Ramos (cell line): ENCODE data around the gene NFASC.

ENCODE experiments used
- in situ Hi-C: fragments of 300-500 bp; cut with MboI; formaldehyde crosslinking; loops from one replicate; pipeline ENCODE4 v1.14.3; 2022; ENCODE audit warnings: low sequenced_read_pairs; ENCODE audit not compliant: unreplicated experiment

NFASC gene

DNA sequence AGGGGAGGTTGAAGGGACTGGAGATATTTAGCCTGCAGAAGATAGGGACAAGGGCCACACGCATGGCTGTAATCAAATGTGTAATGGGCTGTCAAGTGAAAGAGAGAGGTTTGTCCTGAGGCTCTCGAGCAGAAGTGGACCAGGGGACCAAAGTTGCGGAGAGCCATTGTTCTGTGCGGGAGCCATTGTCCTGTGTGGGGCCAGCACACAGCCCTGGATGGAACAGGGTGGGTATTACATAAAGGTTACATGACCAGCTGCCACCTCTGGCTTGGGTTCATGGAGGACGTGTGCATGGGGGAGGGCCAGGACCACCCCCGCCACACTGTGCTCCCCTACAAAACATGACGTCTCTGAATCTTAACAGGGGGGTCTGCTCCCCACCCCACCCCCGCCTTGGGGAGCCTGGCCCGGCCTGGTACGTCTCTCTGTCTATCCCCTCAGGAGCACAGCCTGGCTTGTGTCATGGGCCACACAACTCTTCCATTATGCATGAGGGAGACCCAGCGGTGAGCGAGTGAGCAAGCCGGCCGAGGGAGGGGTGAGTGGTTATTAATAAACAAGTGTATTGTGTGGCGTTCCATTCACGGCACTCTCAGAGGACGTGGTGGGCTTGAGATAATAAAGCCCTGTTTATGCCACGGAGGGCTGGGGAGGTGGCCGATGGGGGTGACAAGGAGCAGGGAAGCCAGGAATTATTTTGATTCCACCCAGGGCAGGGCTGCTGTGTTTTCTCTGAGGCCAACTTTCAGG is at the start of gene NFASC:
NFASC (plus strand) TSS at position 703 of the 753 bp plus-strand sequence. CDS start 73,454 bp downstream, outside the sequence.
- in situ Hi-C loops, result no loop called here

DNA sequence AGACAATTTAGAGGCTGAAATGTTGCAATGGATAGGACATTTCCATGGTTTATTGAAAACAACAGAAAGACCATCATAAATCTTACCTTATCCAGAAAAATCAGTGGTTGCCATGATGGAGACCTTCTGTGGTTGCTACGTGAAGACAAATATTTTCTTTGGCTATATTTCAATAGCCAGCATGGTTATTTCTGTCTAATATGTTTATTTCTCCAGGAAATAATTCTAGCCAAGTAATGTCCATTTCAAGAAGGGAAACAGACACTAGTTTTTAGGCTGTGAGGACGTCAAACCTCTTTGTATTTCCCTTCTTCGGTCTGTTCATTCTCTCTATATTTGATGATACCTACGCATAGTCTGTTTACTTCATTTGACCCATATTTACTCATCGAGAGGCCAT is 49.2 kb upstream of the NFASC start:
- in situ Hi-C loops, result no loop called here

DNA sequence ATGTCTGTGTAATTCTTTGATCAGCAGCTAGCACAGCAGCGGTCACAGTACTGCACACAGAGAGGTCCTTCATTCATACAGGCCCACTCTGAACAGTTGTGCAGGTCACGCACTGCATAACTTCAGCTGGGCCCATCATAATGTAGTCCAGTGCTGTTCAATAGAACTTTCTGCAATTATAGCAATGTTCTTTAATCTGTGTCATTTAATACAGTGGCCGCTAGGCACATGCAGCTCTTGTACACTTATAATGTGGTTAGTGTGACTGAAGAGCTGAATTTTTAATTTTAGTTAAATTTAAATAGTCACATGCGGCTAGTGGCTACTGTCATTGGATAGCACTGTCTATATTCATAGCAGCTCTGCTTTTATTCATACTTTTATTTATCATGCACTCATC is 48.7 kb upstream of the NFASC start:
- in situ Hi-C loops, result no loop called here

GRCh38 chr1:204826970-204827369 is 43.7 kb upstream of the NFASC start:
- in situ Hi-C loops, result no loop called here

DNA sequence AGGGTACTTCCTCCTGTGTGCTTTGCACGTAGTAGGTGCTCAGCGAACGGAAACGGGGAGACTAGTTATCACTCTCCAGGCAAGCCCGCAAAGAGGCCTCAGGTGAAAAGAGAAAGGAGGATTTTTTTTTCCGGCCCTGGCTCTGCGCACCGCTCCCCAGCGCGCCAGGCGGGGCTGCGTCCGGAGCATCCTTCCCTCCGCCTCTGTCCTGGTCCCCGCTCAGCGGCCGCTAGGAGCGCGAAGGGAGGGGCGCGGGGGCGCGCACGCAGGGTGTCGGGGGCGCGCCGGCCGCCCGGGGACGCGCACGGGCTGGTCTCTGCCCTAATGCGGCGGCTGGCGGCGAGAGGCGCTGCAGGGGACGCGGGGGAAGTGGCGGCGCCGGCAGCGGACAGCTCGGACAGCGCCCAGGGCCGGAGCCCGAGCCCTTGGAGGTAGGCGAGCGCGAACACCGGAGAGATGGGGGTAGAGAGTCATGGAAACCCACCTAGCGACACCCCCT is 42.3 kb upstream of the NFASC start:
- in situ Hi-C loops, result no loop called here

DNA sequence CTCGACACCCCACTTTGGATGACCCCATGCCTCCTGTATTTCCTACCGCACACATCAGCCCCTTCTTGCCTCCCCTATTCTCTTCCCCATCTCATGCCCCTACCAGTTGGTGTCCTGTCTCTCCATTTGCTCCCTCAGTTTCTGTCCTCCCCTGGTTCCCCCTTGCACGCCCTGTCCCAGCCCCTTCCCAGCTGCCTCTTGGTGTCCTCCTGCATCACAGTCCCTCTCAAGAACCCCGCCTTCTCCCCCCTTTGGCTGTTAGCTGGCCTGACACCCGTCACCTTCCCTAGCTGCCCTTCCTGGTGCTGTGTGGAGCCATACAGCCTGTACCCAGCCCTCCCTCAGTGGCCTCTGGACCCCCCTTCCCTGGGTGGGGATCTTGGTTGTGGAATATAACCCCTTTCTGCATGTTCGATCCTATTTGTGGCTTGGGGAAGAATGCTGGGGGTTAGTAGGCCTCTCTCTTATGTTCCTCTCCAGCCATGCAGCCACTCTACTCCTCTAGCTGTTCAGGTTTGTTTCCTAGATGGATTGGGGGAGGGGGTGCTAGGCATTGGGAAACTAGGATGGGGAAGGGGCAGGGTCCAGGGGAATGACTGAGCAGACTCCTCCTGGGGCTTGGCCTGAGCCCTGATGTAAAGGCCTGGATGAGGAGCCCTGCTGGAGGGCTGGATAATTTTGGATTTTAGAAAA is 41.4 kb upstream of the NFASC start:
- in situ Hi-C loops, result no loop called here

DNA sequence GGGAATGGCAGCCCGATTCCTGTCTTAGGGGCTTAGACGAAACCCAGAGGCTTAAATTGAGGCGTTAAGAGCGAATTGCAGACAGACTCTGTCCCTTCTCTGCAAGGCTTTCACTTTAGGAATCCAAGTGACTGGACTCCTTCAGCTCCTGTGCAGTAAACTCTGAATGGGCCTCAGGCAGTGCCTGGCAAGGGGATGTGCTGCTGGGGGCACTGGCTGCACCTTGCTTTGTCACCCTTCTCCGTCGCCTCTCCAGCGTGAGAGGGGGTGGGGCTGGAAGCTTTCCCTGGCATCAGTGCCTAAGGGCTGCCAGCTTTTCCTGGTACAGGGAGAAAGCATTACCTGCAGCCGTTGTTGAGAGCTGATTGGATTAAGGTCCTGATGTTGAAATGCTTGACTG is 39.9 kb upstream of the NFASC start:
- in situ Hi-C loops, result no loop called here

DNA sequence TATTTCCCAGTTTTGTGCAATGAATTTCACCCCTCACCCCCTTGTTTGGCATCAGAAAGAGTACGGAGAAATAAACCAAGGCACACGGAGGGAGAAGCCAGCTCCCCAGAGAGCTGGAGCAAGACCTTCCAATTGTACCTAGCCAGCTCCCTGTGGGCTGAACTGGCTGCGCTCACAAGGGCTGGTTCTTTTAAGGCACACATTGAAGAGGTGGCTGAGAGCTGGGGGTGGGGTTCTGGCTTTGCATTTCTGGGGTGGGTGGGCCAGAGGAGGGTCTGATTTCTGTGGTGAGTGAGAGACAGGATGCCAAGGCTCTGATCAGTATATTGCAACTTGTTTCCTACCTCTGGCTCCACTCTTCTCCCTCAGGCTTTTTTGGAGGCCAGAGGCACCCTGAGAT is 39.5 kb upstream of the NFASC start:
- in situ Hi-C loops, result no loop called here

DNA sequence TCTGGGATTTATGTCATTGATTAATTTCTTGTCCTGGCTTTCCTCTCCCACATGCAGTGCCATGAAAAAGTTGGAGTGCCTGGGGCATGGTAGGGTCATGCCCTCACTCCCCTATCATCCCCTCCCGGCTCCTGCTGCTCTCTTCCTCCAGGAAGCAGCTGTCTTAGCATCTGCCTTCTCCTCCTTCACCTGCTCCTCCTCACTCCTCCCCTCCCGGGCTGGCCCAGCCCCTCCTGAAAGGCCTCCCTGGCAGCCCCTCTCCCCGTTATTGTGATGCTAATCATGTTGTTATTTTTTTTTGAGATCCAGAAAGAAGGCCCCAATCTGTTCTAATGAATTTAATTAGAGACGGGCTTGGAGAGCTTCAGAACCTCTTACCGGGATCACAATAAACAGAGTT is 36.3 kb upstream of the NFASC start:
- in situ Hi-C loops, result no loop called here

DNA sequence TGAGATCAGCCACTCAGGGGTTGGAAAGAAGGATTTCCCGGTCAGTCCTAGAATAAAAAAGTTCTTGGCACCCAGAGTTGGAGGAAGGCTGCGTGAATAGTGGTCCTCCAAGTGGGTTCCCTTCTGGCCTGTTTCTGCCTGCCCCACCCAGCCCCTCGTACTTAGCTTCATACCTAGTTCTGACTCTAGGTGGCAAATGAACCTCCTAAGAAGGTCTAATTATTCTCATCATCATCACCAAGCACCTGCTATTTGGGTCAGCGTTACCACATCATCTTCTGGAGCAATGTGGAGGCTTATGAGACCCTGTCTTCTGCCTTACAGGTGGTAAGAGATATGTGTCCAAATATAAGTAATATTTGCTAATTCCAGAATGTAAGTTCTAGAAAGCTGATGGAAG is 35.9 kb upstream of the NFASC start:
- in situ Hi-C loops, result no loop called here

GRCh38 chr1:204835737-204836136 is 34.9 kb upstream of the NFASC start:
- in situ Hi-C loops, result no loop called here

- in situ Hi-C loops, result no loop called here
Observed at GRCh38 chr1:204836856-204837255, 33.8 kb upstream of the NFASC start.

GRCh38 chr1:204837440-204838084 is 33.1 kb upstream of the NFASC start:
- in situ Hi-C loops, result no loop called here

DNA sequence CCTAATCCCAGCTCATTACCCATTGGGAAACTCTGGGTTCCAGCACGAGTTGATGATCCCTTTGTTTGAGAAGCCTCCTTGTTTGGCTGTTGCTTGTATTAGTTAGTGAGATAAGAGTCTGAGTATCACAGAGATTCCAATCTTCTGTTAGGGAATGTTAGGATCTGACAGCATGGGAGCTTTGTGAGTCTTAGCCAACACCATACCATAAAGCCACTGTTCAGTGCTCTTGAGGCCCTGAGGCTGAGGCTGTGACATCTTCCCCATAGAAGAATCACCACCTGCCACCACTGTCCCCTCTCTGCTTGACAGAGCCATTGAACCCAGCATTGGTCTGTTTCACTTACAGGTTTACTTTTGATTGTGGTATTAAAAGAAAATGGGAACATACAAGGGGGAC is 29.3 kb upstream of the NFASC start:
- in situ Hi-C loops, result no loop called here

DNA sequence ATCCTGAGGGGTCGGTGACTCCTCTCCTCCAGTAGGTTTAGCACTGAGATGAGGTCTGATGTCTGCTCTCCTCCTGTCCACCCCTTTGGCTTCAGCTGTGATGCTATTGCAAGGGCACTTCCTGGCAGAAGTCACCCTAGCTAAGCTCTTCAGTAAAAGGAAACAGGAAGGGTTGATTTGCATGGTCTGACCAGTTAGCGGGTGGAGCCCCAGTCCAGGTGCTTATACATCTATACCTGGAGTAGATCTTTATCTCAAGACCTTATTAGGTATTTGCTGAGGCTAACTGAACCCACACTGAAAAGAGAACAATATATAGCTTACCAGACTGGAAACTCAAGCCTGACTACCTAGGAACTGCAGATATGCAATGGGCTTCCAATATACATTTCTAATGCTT is 28.9 kb upstream of the NFASC start:
- in situ Hi-C loops, result no loop called here

DNA sequence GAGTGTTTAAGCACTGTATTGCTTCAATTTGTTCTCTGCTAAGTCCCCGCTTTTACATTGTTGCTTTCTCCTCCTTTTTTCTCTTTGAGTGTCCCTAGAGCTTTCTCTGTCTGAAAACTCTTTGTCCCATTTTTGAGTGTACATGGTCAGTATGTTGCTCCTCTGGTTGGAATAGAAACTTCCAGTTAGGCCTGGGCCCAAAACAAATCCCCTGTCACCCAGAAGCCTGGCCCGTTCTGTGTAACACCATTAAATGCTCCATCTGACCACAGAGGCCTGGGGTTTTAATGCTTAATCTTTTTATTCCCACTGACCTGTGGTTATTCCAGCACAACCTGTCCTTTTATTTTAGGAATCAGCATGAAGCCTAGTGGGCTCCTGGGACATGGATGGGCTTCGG is 28.3 kb upstream of the NFASC start:
- in situ Hi-C loops, result no loop called here

GRCh38 chr1:204842892-204843291 is 27.8 kb upstream of the NFASC start:
- in situ Hi-C loops, result no loop called here

DNA sequence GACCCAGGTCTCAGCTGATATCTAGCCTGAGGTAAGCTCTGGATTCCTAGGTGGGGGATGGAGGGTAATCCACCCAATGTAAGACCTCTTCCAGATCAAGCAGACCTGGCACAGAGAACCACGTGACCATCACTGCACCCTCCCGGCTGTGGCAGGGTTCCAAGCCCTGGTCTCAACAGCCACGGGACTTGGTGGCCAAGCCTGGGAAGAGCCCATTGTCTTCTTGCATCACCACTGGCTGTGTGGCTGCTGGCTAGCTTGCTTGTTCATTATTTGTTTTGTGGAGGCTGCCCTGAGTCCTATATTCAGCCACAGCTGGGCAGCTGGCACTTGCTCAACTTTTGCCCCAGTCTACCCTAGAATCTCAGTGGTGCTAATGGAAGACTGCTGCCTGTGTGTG is 24.1 kb upstream of the NFASC start:
- in situ Hi-C loops, result no loop called here

GRCh38 chr1:204848579-204848978 is 22.1 kb upstream of the NFASC start:
- in situ Hi-C loops, result no loop called here

DNA sequence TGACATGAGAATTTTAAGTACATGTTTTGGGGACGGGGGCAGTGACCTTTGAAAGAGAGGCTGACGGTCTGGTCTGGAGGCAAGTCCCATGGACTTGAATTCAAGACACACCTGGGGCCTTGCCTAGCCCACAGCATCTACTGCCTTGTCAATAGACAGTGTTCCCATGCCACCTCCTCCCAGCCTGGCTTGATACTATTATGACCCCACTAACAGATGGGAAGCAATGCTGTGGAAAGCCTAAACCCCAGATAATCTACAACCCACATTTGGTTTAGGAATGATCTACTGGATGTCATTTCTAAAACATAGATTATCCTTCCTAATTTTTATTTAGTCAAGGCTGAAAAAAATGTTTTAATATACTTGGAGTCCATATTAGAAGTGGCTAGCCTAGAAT is 17.8 kb upstream of the NFASC start:
- in situ Hi-C loops, result no loop called here

DNA sequence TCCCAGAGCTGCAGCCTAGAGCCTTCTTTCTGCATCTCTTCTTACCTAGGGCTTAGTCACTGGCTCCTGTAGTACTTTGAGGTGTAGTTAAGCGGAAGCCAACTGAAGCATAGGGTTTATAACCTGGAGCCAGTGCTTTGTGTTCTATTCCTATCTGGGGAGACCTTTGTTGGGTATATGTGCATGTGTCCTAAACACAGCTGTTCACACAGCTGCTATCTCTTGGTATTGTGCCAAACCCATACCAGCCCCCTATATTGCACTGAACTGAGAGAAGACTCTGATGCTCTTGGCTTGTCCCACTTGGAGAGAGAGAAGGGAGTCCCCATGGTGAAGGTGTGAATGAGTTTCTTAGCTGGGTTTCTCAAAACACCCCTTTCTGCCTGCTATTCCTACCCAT is 17.2 kb upstream of the NFASC start:
- in situ Hi-C loops, result no loop called here
